DOHH2 (cell line): ENCODE data around the gene GJD2.

Experiments used
- H3F3A ChIP-seq: fragments of 200-600 bp; sonication (generic), shearing (Covaris generic); 2 replicates; pipeline ENCODE4 v1.6.0; 2016; ENCODE audit warnings: antibody characterized with exemption, mild to moderate bottlenecking; ENCODE audit not compliant: control insufficient read depth, insufficient read depth
- H3K27ac ChIP-seq: fragments of 200-600 bp; sonication (generic); 2 replicates; pipeline ENCODE4 v1.5.1; 2014; ENCODE audit warnings: low read depth, mild to moderate bottlenecking, low read length, moderate library complexity
- H3K27me3 ChIP-seq: fragments of 200-600 bp; sonication (generic); 2 replicates; pipeline ENCODE4 v1.6.1; 2014; ENCODE audit warnings: mild to moderate bottlenecking, low read length, mixed read lengths; ENCODE audit not compliant: control insufficient read depth
- H3K36me3 ChIP-seq: fragments of 200-600 bp; sonication (generic); 2 replicates; pipeline ENCODE4 v1.6.1; 2014; ENCODE audit warnings: mild to moderate bottlenecking, low read length, moderate library complexity, mixed read lengths; ENCODE audit not compliant: control insufficient read depth
- H3K4me1 ChIP-seq: fragments of 200-600 bp; sonication (generic); 2 replicates; pipeline ENCODE4 v1.6.1; 2014; ENCODE audit warnings: mild to moderate bottlenecking, low read length, mixed read lengths; ENCODE audit not compliant: control insufficient read depth
- H3K4me2 ChIP-seq: fragments of 200-600 bp; sonication (generic); 2 replicates; pipeline ENCODE4 v1.6.0; 2014; ENCODE audit warnings: mild to moderate bottlenecking, low read length, moderate library complexity
- H3K4me3 ChIP-seq: fragments of 200-600 bp; sonication (generic); 2 replicates; pipeline ENCODE4 v1.5.1; 2014; ENCODE audit warnings: mild to moderate bottlenecking, low read length, mixed read lengths
- H3K79me2 ChIP-seq: fragments of 200-600 bp; sonication (generic); 2 replicates; pipeline ENCODE4 v1.6.1; 2014; ENCODE audit warnings: mild to moderate bottlenecking, low read length, mixed read lengths; ENCODE audit not compliant: control insufficient read depth
- H3K9me2 ChIP-seq: fragments of 200-600 bp; sonication (generic); replicated peaks from 2 replicates; pipeline ENCODE4 v1.6.1; 2014; ENCODE audit warnings: mild to moderate bottlenecking, low read length, mixed read lengths; ENCODE audit not compliant: control insufficient read depth
- H3K9me3 ChIP-seq: fragments of 200-600 bp; sonication (generic); 2 replicates; pipeline ENCODE4 v1.6.1; 2014; ENCODE audit warnings: antibody characterized with exemption, low read length, mixed read lengths; ENCODE audit not compliant: control insufficient read depth, insufficient read depth
- H4K20me1 ChIP-seq: fragments of 200-600 bp; sonication (generic); 2 replicates; pipeline ENCODE4 v1.6.0; 2014; ENCODE audit warnings: low read depth, mild to moderate bottlenecking, antibody characterized with exemption, low read length, moderate library complexity; ENCODE audit not compliant: control insufficient read depth, insufficient read depth
- CTCF ChIP-seq: fragments of 200-600 bp; sonication (generic); IDR thresholded peaks from one replicate; pipeline ENCODE4 v1.5.1; 2014; ENCODE audit warnings: antibody characterized with exemption, mild to moderate bottlenecking, low read depth, low read length; ENCODE audit not compliant: poor library complexity, severe bottlenecking
- EZH2phosphoT487 ChIP-seq: fragments of 200-600 bp; sonication (generic); IDR thresholded peaks from 2 replicates; pipeline ENCODE4 v1.6.1; 2017; ENCODE audit warnings: borderline replicate concordance, mild to moderate bottlenecking, antibody characterized with exemption, low read length, moderate library complexity, mixed read lengths

Gene GJD2

GRCh38 chr15:34753236-34753894 is 1.4 kb downstream of the GJD2 start:
- Histone ChIP-seq H3K27me3 (peaks cover 14% of the 10 kb centered on the region), H3K4me3 (no peak overlapping the region), H3F3A (no peaks in the 10 kb centered on the region), H3K9me3 (no peaks in the 10 kb centered on the region), H3K27ac (no peak overlapping the region), H3K4me1 (no peaks in the 10 kb centered on the region), H3K79me2 (no peaks in the 10 kb centered on the region), H4K20me1 (no peaks in the 10 kb centered on the region), H3K9me2 (no peaks in the 10 kb centered on the region), H3K36me3 (no peaks in the 10 kb centered on the region), H3K4me2 (no peak overlapping the region)
- TF ChIP-seq EZH2phosphoT487 (no peak), CTCF (no peak)

DNA sequence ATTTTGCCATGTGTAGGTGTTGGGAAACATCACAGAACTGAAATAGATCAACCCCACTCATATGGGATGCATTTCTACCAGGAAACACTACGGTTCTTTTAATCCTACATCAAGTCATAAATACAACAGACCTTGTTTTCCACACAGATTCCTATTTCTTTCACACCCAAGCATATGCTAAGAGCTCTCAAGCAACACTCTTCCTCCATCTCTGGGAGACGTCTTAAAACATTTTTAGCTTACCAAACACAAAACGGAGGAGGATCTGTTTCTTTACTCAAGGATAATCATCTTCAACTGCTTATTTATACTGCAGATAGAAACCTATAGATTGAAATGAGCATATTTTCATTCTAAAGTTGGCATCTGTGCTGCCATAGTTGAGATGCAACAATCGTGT is 5.1 kb downstream of the GJD2 start:
- H3K4me1 ChIP-seq: no peaks in the 10 kb centered on the region
- H4K20me1 ChIP-seq: no peaks in the 10 kb centered on the region
- H3K27me3 ChIP-seq: no peaks in the 10 kb centered on the region
- no peak overlapping the region for H3K4me3 ChIP-seq
- no peak overlapping the region for H3K27ac ChIP-seq
- H3K36me3 ChIP-seq: no peaks in the 10 kb centered on the region
- no peaks in the 10 kb centered on the region for H3F3A ChIP-seq
- H3K9me3 ChIP-seq: no peaks in the 10 kb centered on the region
- no peak overlapping the region for H3K4me2 ChIP-seq
- no peaks in the 10 kb centered on the region for H3K9me2 ChIP-seq
- no peak for TF ChIP-seq EZH2phosphoT487
- no peak for TF ChIP-seq CTCF
- no peaks in the 10 kb centered on the region for H3K79me2 ChIP-seq

DNA sequence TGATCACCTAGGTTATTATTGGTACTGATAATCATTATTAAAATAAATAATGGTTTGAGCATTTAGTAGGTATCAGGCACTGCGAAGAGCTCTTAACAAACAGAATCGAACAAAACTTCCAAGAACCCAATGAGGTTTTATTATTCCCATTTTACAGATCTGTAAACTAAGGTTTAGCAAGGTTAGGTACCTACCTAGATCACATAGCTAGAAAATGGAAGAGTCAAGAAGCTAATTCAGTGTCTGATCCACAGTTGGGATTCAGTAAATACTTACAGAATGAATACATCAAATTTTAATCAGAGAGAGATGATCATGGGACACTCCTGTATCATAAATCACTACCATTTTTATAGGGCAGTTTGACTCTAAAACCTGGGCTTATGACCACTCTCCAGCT is 15.5 kb downstream of the GJD2 start:
- Histone ChIP-seq H3K9me3 (no peaks in the 10 kb centered on the region), H4K20me1 (no peaks in the 10 kb centered on the region), H3K79me2 (no peaks in the 10 kb centered on the region), H3K4me1 (no peaks in the 10 kb centered on the region), H3F3A (no peaks in the 10 kb centered on the region), H3K4me2 (no peak overlapping the region), H3K27ac (no peak overlapping the region), H3K36me3 (no peaks in the 10 kb centered on the region), H3K9me2 (no peaks in the 10 kb centered on the region), H3K4me3 (no peak overlapping the region), H3K27me3 (peaks cover 18% of the 10 kb centered on the region)
- TF ChIP-seq CTCF (no peak), EZH2phosphoT487 (no peak)
